Measurements from ENCODE around the gene NECTIN2. TPM values are rescaled to one million over a fixed set of nuclear protein-coding genes. Genes with fewer than 3 reads are reported as not detected.

The NECTIN2 gene
- polyA plus RNA-seq, 2 of the 4 experiments (the other 2 are of a cell fraction), result 69.4 to 89.6 TPM

- TF ChIP-seq CTCF (IDR thresholded peaks at IDR 0.05), result no peak
Observed at GRCh38 chr19:44822670-44823372, 23.3 kb upstream of the NECTIN2 start (continued).

- 22% methylated on average over 4 of the region's 4 CpGs for WGBS (ENCODE audit: missing lambda C conversion rate)
- FAIRE-seq, result no peak
Observed at GRCh38 chr19:44823373-44823698, 22.8 kb upstream of the NECTIN2 start.

GRCh38 chr19:44824761-44825160 lies 21.3 kb upstream of the NECTIN2 start:
- Histone ChIP-seq H3K4me3 (no peak overlapping the region), H3K9me3 (no peaks in the 10 kb centered on the region), H3K4me2 (no peak overlapping the region), H3K4me1 (peaks cover 9% of the 10 kb centered on the region; the same call in 2 of the 3 replicates), H3K27ac (no peak overlapping the region)
- ATAC-seq (no peak), FAIRE-seq (no peak), DNase-seq (ENCODE audit: low read depth in 1 of 2, low spot score in 1 of 2) (no peak)
- CTCF ChIA-PET, result interaction anchor here (1.7 to 4.9 kb wide), 4 partner anchors 15 to 40 kb away, joined by 3 to 25 read pairs (median 12); partner anchors contain the start of genes BCAM and NECTIN2
- 89% methylated on average over 4 of the region's 4 CpGs for WGBS (ENCODE audit: missing lambda C conversion rate)
- POLR2A ChIA-PET, result no interaction called here
- TF ChIP-seq MAZ (IDR thresholded peaks at IDR 0.05; ENCODE audit: borderline replicate concordance, low read depth, low read length), result no peak
- TF ChIP-seq MYC (IDR thresholded peaks at IDR 0.05; ENCODE audit: borderline replicate concordance, low read length), result no peak
- no peak for TF ChIP-seq ELK1 (IDR thresholded peaks at IDR 0.05; ENCODE audit: low read depth, low read length)
- TF ChIP-seq SMC3 (IDR thresholded peaks at IDR 0.05), result no peak
- TF ChIP-seq CHD2 (IDR thresholded peaks at IDR 0.05; ENCODE audit: low read length, partially characterized antibody), result no peak
- TF ChIP-seq CBX8 (IDR thresholded peaks at IDR 0.05), result no peak
- TF ChIP-seq HOXB13 (CRISPR knock-in tag; IDR thresholded peaks at IDR 0.05; ENCODE audit: low read depth), result no peak
- no peak for TF ChIP-seq RCOR1 (IDR thresholded peaks at IDR 0.05; ENCODE audit: low read depth, low read length)
- no peak for TF ChIP-seq RARB (CRISPR knock-in tag; IDR thresholded peaks at IDR 0.05)
- TF ChIP-seq HES2 (IDR thresholded peaks at IDR 0.05), result no peak
- no peak for TF ChIP-seq BCL3 (IDR thresholded peaks at IDR 0.05)
- no peak for TF ChIP-seq HOXA7 (CRISPR knock-in tag; IDR thresholded peaks at IDR 0.05)
- no peak for TF ChIP-seq GATA3 (IDR thresholded peaks at IDR 0.05; ENCODE audit: borderline replicate concordance)

More at GRCh38 chr19:44823373-44823698, 22.8 kb upstream of the NECTIN2 start:
- H3K4me1 ChIP-seq, result peaks cover 9% of the 10 kb centered on the region; the same call in 2 of the 3 replicates
- 0 out of 3 replicates have a peak overlapping the region, but pooled peaks have one; percentile 13 for H3K4me2 ChIP-seq
- H3K9me3 ChIP-seq, result no peaks in the 10 kb centered on the region
- DNase-seq (ENCODE audit: low read depth in 1 of 2, low spot score in 1 of 2) (no peak), ATAC-seq (no peak)
- CTCF ChIA-PET, result interaction anchor here (0.6 to 4.9 kb wide), 14 partner anchors 14 to 252 kb away, joined by 3 to 25 read pairs (median 4); partner anchors contain the start of genes BCAM and NECTIN2
- H3K4me3 ChIP-seq, result no peak overlapping the region
- POLR2A ChIA-PET, result interaction anchor here (0.8 to 1.0 kb wide), 2 partner anchors 21 to 215 kb away, joined by 3 to 4 read pairs; no protein-coding TSS in a partner anchor
- TF ChIP-seq ELK1 (IDR thresholded peaks at IDR 0.05; ENCODE audit: low read depth, low read length), result no peak
- no peak for TF ChIP-seq NPAS2 (CRISPR knock-in tag; IDR thresholded peaks at IDR 0.05; ENCODE audit: borderline replicate concordance)
- TF ChIP-seq HOXA7 (CRISPR knock-in tag; IDR thresholded peaks at IDR 0.05), result no peak
- TF ChIP-seq SREBF2 (IDR thresholded peaks at IDR 0.05), result no peak
- no peak for TF ChIP-seq CBX2 (IDR thresholded peaks at IDR 0.05; ENCODE audit: borderline replicate concordance, low read depth)
- TF ChIP-seq GATA3 (IDR thresholded peaks at IDR 0.05; ENCODE audit: borderline replicate concordance), result no peak
- no peak for TF ChIP-seq HEYL (CRISPR knock-in tag; IDR thresholded peaks at IDR 0.05)
- TF ChIP-seq FOSB (CRISPR knock-in tag; IDR thresholded peaks at IDR 0.05), result no peak
- TF ChIP-seq HOXB5 (CRISPR knock-in tag; IDR thresholded peaks at IDR 0.05), result no peak
- TF ChIP-seq TFCP2L1 (CRISPR knock-in tag; IDR thresholded peaks at IDR 0.05), result no peak
- TF ChIP-seq RAD21 (conservative IDR thresholded peaks at IDR 0.05 in 1 of 2, IDR thresholded peaks at IDR 0.05 in 1 of 2), result no peak
- no peak for TF ChIP-seq PBX3 (IDR thresholded peaks at IDR 0.05)
- TF ChIP-seq KDM1A (IDR thresholded peaks at IDR 0.05; ENCODE audit: low read depth), result no peak
- no peak for TF ChIP-seq RFX5 (IDR thresholded peaks at IDR 0.05)
- no peak for TF ChIP-seq FOXS1 (CRISPR knock-in tag; IDR thresholded peaks at IDR 0.05)
- TF ChIP-seq RCOR1 (IDR thresholded peaks at IDR 0.05; ENCODE audit: low read depth, low read length), result no peak
- TF ChIP-seq USF2 (IDR thresholded peaks at IDR 0.05), result no peak
- TF ChIP-seq ZC3H11A (IDR thresholded peaks at IDR 0.05), result no peak
- peak overlapping the region in 1 of 2 experiments; percentile 32; a peak in 1 of 6 replicates for H3K27ac ChIP-seq
